ENCODE measurements around the gene UPF3B. TPM values are rescaled to one million over a fixed set of nuclear protein-coding genes. Genes with fewer than 3 reads are reported as not detected.
A peak's percentile ranks its signal among the peaks of the same experiment; 100 is the strongest.

The UPF3B gene
- total and polyA plus RNA-seq, 9 of the 15 experiments (the other 6 are each of a cell fraction or from before 2014, with no cell fraction given), result 17.6 to 57.0 (median 32.3) TPM

GRCh38 chrX:119887721-119888425 lies 35.1 kb upstream of the UPF3B start (continued):
- TF ChIP-seq, protein P1, sequence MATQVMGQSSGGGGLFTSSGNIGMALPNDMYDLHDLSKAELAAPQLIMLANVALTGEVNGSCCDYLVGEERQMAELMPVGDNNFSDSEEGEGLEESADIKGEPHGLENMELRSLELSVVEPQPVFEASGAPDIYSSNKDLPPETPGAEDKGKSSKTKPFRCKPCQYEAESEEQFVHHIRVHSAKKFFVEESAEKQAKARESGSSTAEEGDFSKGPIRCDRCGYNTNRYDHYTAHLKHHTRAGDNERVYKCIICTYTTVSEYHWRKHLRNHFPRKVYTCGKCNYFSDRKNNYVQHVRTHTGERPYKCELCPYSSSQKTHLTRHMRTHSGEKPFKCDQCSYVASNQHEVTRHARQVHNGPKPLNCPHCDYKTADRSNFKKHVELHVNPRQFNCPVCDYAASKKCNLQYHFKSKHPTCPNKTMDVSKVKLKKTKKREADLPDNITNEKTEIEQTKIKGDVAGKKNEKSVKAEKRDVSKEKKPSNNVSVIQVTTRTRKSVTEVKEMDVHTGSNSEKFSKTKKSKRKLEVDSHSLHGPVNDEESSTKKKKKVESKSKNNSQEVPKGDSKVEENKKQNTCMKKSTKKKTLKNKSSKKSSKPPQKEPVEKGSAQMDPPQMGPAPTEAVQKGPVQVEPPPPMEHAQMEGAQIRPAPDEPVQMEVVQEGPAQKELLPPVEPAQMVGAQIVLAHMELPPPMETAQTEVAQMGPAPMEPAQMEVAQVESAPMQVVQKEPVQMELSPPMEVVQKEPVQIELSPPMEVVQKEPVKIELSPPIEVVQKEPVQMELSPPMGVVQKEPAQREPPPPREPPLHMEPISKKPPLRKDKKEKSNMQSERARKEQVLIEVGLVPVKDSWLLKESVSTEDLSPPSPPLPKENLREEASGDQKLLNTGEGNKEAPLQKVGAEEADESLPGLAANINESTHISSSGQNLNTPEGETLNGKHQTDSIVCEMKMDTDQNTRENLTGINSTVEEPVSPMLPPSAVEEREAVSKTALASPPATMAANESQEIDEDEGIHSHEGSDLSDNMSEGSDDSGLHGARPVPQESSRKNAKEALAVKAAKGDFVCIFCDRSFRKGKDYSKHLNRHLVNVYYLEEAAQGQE (IDR thresholded peaks at IDR 0.05; ENCODE audit: borderline replicate concordance), result 0 out of 2 replicates have a peak, but pooled peaks have one; percentile 10
- TF ChIP-seq, protein P1 (CRISPR knock-in tag; IDR thresholded peaks at IDR 0.05; ENCODE audit: low read depth), result no peak
